ENCODE data around the gene RABEP1. TPM values are rescaled to one million over a fixed set of nuclear protein-coding genes. Genes with fewer than 3 reads are reported as not detected.

RABEP1 gene
- polyA plus RNA-seq, 4 donors, result 14.5 to 37.1 (median 16.0) TPM

DNA sequence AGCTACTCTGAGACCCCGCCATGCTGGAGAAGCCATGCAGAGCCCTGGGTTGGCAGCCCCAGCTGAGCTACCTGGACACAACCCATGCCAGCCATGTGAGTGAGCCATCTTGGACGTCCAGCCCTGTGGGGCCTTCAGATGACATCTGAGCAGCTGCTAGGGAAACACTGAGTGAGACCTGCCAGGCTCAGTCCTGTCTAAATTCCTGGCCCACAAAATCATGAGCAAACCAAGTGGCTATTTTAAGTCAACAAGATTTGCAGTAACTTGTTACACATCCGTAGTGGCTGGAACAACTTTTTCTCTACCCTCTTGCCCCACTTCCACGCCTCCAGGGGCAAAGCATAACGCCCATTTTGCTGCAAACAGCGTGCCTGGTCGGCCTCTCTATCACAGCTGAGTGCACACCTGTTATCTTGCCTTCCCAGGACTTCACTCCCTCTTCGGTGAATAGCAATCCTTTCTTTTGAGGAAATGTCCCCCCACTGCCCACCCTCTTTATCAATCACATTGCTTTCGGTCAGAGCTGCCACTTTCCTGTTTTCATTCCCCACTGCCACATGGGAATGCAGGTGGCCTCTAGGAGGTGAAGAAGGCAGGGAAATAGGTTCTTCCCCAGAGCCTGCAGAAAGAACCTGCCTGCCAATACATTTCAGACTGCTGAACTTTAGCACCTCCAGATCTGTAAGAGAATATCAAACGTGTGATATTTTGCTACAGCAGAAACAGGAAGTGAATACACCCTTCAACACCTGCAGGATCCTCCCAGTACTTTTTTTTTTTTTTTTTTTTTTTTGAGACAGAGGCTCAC, 40.0 kb upstream of the RABEP1 start:
- Histone ChIP-seq H3K27me3 (ENCODE audit: control insufficient read depth in 3 of 3, insufficient read depth in 3 of 3, low read length in 3 of 3) (no peaks in the 10 kb centered on the region), H3K4me3 (ENCODE audit: low read depth in 1 of 3, low read length in 3 of 3) (no peak overlapping the region), H3K27ac (ENCODE audit: low read depth in 1 of 3, low read length in 2 of 3) (peak overlapping the region; percentile 53 to 95 (median 90)), H3K4me1 (ENCODE audit: control insufficient read depth in 3 of 3, insufficient read depth in 2 of 3, low read depth in 1 of 3, low read length in 2 of 3) (peaks cover 0 to 14% (median 2%) of the 10 kb centered on the region in 3 donors), H3K9me3 (ENCODE audit: control insufficient read depth in 2 of 2, insufficient read depth in 1 of 2, low read depth in 1 of 2, low read length in 1 of 2) (peaks cover 0 to 6% of the 10 kb centered on the region in 2 donors), H3K36me3 (ENCODE audit: control insufficient read depth in 3 of 3, insufficient read depth in 2 of 3, low read depth in 1 of 3, low read length in 3 of 3) (no peaks in the 10 kb centered on the region)
- WGBS, 3 donors, result 20 to 48% (median 30%) methylated on average over 10 of the region's 10 CpGs
- peak; percentile 83 to 87 for DNase-seq
- FAIRE-seq, result no peak

DNA sequence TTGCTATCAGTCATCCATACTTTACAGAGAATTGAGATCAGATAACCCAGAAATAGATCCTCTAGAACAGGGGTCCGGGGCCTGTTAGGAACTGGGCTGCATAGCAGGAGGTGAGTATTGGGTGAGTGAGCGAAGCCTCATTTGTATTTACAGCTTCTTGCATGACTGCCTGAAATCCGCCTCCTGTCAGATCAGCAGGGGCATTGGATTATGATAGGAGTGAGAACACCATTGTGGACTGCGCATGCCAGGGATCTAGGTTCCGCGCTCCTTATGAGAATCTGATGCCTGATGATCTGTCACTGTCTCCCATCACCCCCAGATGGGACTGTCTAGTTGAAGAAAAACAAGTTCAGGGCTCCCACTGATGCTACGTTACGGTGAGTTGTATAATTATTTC, 34.5 kb upstream of the RABEP1 start:
- WGBS, 3 donors, result 92 to 95% (median 92%) methylated on average over 8 of the region's 8 CpGs
- FAIRE-seq, result no peak

DNA sequence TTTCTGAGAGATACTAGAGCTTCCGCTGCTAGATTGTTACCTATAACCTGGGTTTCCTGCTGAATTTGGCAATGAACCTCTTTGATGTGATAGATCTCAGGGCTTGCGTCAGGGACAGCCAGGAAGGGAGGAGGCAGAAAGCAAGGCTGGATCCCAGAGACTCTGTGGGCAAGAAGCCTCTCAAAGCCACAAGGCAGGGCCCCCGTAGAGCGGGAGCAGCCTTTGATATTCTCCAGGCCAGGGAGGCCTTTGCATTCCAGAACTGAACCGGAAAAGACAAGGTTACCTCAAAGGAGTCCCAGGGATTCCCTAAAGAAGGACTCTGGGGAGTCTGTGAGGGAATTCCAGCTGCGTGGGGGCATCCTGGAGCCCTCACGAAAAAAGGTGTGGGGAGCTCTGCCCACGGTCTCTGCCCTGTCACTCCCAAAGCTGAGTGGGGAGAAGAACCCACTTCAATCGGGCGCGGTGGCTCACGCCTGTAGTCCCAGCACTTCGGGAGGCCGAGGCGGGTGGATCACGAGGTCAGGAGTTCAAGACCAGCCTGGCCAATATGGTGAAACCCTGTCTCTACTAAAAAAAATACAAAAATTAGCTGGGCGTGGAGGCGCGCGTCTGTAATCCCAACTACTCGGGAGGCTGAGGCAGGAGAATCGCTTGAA, 33.1 kb upstream of the RABEP1 start:
- no peaks in the 10 kb centered on the region for H3K4me1 ChIP-seq (ENCODE audit: control insufficient read depth in 3 of 3, insufficient read depth in 2 of 3, low read depth in 1 of 3, low read length in 2 of 3)
- no peak overlapping the region for H3K4me3 ChIP-seq (ENCODE audit: low read depth in 1 of 3, low read length in 3 of 3)
- no peaks in the 10 kb centered on the region for H3K27me3 ChIP-seq (ENCODE audit: control insufficient read depth in 3 of 3, insufficient read depth in 3 of 3, low read length in 3 of 3)
- H3K36me3 ChIP-seq (ENCODE audit: control insufficient read depth in 3 of 3, insufficient read depth in 2 of 3, low read depth in 1 of 3, low read length in 3 of 3), result no peaks in the 10 kb centered on the region
- no peaks in the 10 kb centered on the region for H3K9me3 ChIP-seq (ENCODE audit: control insufficient read depth in 2 of 2, insufficient read depth in 1 of 2, low read depth in 1 of 2, low read length in 1 of 2)
- 71 to 76% (median 74%) methylated on average over 22 of the region's 22 CpGs for WGBS, 3 donors
- DNase-seq (no peak), FAIRE-seq (no peak)
- no peak overlapping the region for H3K27ac ChIP-seq (ENCODE audit: low read depth in 1 of 3, low read length in 2 of 3)

More for the DNA sequence above, 34.5 kb upstream of the RABEP1 start:
- Histone ChIP-seq H3K4me1 (ENCODE audit: control insufficient read depth in 3 of 3, insufficient read depth in 2 of 3, low read depth in 1 of 3, low read length in 2 of 3) (peaks cover 0 to 5% (median 2%) of the 10 kb centered on the region in 3 donors), H3K4me3 (ENCODE audit: low read depth in 1 of 3, low read length in 3 of 3) (no peak overlapping the region), H3K27ac (ENCODE audit: low read depth in 1 of 3, low read length in 2 of 3) (no peak overlapping the region), H3K36me3 (ENCODE audit: control insufficient read depth in 3 of 3, insufficient read depth in 2 of 3, low read depth in 1 of 3, low read length in 3 of 3) (no peaks in the 10 kb centered on the region), H3K9me3 (ENCODE audit: control insufficient read depth in 2 of 2, insufficient read depth in 1 of 2, low read depth in 1 of 2, low read length in 1 of 2) (no peaks in the 10 kb centered on the region), H3K27me3 (ENCODE audit: control insufficient read depth in 3 of 3, insufficient read depth in 3 of 3, low read length in 3 of 3) (no peaks in the 10 kb centered on the region)
- DNase-seq, result no peak

DNA sequence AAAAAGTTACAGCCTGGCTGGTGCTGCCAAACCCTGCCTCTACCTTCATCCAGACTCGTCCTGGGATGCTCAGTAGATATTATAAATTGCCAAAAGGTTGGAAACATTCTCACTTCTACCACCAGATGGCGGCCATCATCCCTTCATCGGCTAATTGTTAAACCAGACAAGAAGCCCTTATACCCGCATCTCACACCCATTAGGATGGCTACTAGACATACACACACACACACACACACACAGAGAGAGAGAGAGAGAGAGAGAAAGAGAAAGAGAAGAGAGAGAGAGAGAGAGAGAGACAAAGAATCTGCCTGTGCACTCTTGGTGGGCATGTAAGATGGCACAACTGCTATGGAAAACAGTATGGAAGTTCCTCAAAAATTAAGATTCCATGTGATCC, 32.5 kb upstream of the RABEP1 start:
- Histone ChIP-seq H3K9me3 (ENCODE audit: control insufficient read depth in 2 of 2, insufficient read depth in 1 of 2, low read depth in 1 of 2, low read length in 1 of 2) (no peaks in the 10 kb centered on the region), H3K36me3 (ENCODE audit: control insufficient read depth in 3 of 3, insufficient read depth in 2 of 3, low read depth in 1 of 3, low read length in 3 of 3) (no peaks in the 10 kb centered on the region), H3K4me3 (ENCODE audit: low read depth in 1 of 3, low read length in 3 of 3) (no peak overlapping the region), H3K27me3 (ENCODE audit: control insufficient read depth in 3 of 3, insufficient read depth in 3 of 3, low read length in 3 of 3) (no peaks in the 10 kb centered on the region), H3K4me1 (ENCODE audit: control insufficient read depth in 3 of 3, insufficient read depth in 2 of 3, low read depth in 1 of 3, low read length in 2 of 3) (no peaks in the 10 kb centered on the region), H3K27ac (ENCODE audit: low read depth in 1 of 3, low read length in 2 of 3) (no peak overlapping the region)
- 0 to 2% (median 0%) methylated on average over 4 of the region's 4 CpGs for WGBS, 3 donors
- FAIRE-seq, result no peak
- DNase-seq, result peak; percentile 80 to 82

DNA sequence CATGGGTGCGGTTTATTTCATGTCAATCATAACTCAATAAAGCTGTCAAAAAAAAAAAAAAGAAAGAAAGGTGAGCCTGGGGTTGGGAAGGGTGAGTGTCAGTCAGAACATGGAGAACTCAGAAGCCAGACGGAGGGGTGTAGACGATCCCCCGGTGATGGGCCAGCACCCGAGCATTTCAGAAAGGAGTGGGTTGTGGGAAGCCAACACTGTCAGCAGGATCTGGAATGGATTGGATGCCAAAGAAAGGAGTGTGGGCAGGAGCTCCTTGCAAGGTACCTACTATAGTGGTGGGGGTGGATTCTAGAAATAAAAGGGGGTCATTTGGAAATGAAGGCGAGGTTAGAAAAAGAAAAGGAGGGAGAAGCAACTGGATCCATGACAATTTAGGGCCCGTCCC, 27.7 kb upstream of the RABEP1 start:
- whole genome bisulfite sequencing, 3 donors, result 79 to 84% (median 81%) methylated on average over 7 of the region's 7 CpGs
- no peak for FAIRE-seq

DNA sequence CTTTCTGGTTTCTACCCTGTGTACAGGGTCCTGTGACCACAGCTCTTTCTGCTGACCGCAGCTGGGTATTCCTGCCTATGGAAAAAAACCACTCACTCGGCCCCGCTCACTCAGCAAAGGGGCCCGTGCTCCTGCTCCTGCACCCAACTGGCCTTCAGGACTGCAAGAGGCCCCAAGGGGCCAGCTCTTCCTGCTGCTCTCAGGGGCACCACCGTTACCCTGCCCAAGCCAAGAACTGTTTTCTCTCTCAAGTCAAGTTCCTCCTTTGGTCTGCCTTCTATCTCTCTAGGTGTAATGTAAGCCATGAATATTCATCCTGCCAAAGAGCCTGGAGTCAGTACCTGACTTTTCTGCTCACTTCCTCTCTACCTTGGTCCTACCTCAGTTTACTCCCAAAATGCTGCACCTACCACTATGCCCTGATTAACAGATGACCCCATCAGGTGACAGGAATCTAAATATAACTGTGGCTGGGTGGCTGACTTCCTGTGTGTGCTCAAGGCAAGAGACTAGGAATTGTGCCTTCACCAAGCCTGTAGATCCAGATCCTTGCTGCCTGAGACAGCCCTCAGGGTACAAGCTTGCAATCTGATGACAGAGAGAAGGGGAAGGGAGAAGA, 27.1 kb upstream of the RABEP1 start:
- Histone ChIP-seq H3K4me3 (ENCODE audit: low read depth in 1 of 3, low read length in 3 of 3) (no peak overlapping the region), H3K4me1 (ENCODE audit: control insufficient read depth in 3 of 3, insufficient read depth in 2 of 3, low read depth in 1 of 3, low read length in 2 of 3) (no peaks in the 10 kb centered on the region), H3K9me3 (ENCODE audit: control insufficient read depth in 2 of 2, insufficient read depth in 1 of 2, low read depth in 1 of 2, low read length in 1 of 2) (no peaks in the 10 kb centered on the region), H3K27ac (ENCODE audit: low read depth in 1 of 3, low read length in 2 of 3) (no peak overlapping the region), H3K27me3 (ENCODE audit: control insufficient read depth in 3 of 3, insufficient read depth in 3 of 3, low read length in 3 of 3) (no peaks in the 10 kb centered on the region), H3K36me3 (ENCODE audit: control insufficient read depth in 3 of 3, insufficient read depth in 2 of 3, low read depth in 1 of 3, low read length in 3 of 3) (no peaks in the 10 kb centered on the region)
- FAIRE-seq (no peak), DNase-seq (no peak)
- 67 to 84% (median 67%) methylated on average over 5 of the region's 5 CpGs for WGBS, 3 donors

More for the DNA sequence above, 27.7 kb upstream of the RABEP1 start:
- Histone ChIP-seq H3K27ac (ENCODE audit: low read depth in 1 of 3, low read length in 2 of 3) (no peak overlapping the region), H3K27me3 (ENCODE audit: control insufficient read depth in 3 of 3, insufficient read depth in 3 of 3, low read length in 3 of 3) (no peaks in the 10 kb centered on the region), H3K36me3 (ENCODE audit: control insufficient read depth in 3 of 3, insufficient read depth in 2 of 3, low read depth in 1 of 3, low read length in 3 of 3) (no peaks in the 10 kb centered on the region), H3K4me1 (ENCODE audit: control insufficient read depth in 3 of 3, insufficient read depth in 2 of 3, low read depth in 1 of 3, low read length in 2 of 3) (no peaks in the 10 kb centered on the region), H3K4me3 (ENCODE audit: low read depth in 1 of 3, low read length in 3 of 3) (no peak overlapping the region), H3K9me3 (ENCODE audit: control insufficient read depth in 2 of 2, insufficient read depth in 1 of 2, low read depth in 1 of 2, low read length in 1 of 2) (no peaks in the 10 kb centered on the region)
- DNase-seq, result no peak

DNA sequence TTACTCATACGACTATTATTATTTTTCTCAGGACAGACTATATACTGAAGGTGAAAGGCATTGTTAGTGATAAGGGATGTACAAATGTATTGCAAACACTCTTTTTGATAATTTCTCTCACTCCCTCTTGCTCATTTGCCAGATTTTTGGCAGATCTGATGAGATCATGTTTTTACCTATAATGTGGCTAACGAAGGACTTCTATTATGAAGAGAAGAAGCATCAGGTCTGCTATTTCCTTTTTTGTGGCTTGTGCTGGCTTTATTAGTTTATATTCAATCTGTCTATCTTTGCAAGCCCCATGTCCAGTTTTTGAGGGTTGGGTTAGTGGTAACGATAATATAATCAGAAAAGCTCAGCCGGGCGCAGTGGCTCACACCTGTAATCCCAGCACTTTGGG, 25.0 kb upstream of the RABEP1 start:
- Histone ChIP-seq H3K36me3 (ENCODE audit: control insufficient read depth in 3 of 3, insufficient read depth in 2 of 3, low read depth in 1 of 3, low read length in 3 of 3) (no peaks in the 10 kb centered on the region), H3K27ac (ENCODE audit: low read depth in 1 of 3, low read length in 2 of 3) (no peak overlapping the region), H3K4me3 (ENCODE audit: low read depth in 1 of 3, low read length in 3 of 3) (no peak overlapping the region), H3K27me3 (ENCODE audit: control insufficient read depth in 3 of 3, insufficient read depth in 3 of 3, low read length in 3 of 3) (no peaks in the 10 kb centered on the region), H3K9me3 (ENCODE audit: control insufficient read depth in 2 of 2, insufficient read depth in 1 of 2, low read depth in 1 of 2, low read length in 1 of 2) (no peaks in the 10 kb centered on the region), H3K4me1 (ENCODE audit: control insufficient read depth in 3 of 3, insufficient read depth in 2 of 3, low read depth in 1 of 3, low read length in 2 of 3) (no peaks in the 10 kb centered on the region)
- WGBS, 3 donors, result 89 to 96% (median 94%) methylated on average over 5 of the region's 5 CpGs
- FAIRE-seq (no peak), DNase-seq (no peak)

DNA sequence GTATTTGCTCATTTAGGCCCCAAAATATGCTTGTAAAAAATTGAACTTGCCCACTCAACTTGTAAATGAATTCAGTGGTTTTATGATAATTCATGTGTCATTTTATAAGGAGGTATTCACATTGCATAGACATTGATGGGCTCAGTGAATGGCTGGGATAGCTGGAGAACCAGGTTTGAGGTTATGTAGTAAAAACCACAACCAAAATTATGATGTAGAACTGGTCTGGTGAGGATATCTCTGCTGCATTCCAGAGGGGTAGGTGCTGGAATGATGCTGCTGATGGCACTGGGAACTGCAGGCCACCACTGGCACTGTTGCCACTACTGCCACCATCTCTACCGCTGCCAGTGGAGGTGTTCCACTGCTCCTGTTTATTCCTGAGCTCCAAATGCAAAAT, 21.5 kb upstream of the RABEP1 start:
- H3K36me3 ChIP-seq (ENCODE audit: control insufficient read depth in 3 of 3, insufficient read depth in 2 of 3, low read depth in 1 of 3, low read length in 3 of 3), result no peaks in the 10 kb centered on the region
- H3K4me3 ChIP-seq (ENCODE audit: low read depth in 1 of 3, low read length in 3 of 3), result no peak overlapping the region
- DNase-seq (no peak), FAIRE-seq (no peak)
- no peaks in the 10 kb centered on the region for H3K27me3 ChIP-seq (ENCODE audit: control insufficient read depth in 3 of 3, insufficient read depth in 3 of 3, low read length in 3 of 3)
- 82 to 94% (median 90%) methylated on average over 1 of the region's 1 CpG for WGBS, 3 donors
- H3K9me3 ChIP-seq (ENCODE audit: control insufficient read depth in 2 of 2, insufficient read depth in 1 of 2, low read depth in 1 of 2, low read length in 1 of 2), result no peaks in the 10 kb centered on the region
- no peak overlapping the region for H3K27ac ChIP-seq (ENCODE audit: low read depth in 1 of 3, low read length in 2 of 3)
- no peaks in the 10 kb centered on the region for H3K4me1 ChIP-seq (ENCODE audit: control insufficient read depth in 3 of 3, insufficient read depth in 2 of 3, low read depth in 1 of 3, low read length in 2 of 3)

Data from small intestine (tissue), 7 donors.